ENCODE measurements around the gene RC3H1.
"Not testable (repeated sequence)": the region's sequence is repeated elsewhere in the genome, so short reads cannot be mapped to it uniquely, and the experiment has no call there.

The RC3H1 gene

GRCh38 chr1:174022080-174022975 lies at the start of gene RC3H1:
TSS of gene RC3H1 (minus strand) at chr1:174022357. CDS start at chr1:173992985, 29,372 bp downstream.
- peak; percentile 91 for DNase-seq

GRCh38 chr1:174070614-174071013 lies 48.5 kb upstream of the RC3H1 start:
- DNase-seq, result no peak

- peak in 1 of 2 donors; percentile 4 for DNase-seq
These were observed 45.8 kb upstream of the RC3H1 start for GRCh38 chr1:174068000-174068399.

DNA sequence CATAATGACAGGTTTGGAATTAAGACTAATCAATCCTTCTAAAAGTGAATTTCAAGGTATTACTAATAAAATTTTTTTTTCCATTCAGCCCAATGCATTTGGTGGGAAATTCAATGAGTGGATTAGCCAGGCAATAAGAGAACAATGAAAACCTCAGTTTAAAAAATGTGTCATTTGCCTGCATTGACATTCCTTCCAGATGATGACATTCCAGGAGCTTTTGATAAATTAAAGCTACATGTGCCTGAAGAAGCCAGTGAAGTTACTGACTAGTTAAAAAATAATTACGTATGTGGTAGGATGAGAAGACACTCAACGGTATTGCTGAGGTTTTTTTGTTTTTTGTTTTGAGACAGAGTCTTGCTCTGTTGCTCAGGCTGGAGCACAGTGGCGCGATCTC lies 37.9 kb upstream of the RC3H1 start:
- DNase-seq, result no peak

DNA sequence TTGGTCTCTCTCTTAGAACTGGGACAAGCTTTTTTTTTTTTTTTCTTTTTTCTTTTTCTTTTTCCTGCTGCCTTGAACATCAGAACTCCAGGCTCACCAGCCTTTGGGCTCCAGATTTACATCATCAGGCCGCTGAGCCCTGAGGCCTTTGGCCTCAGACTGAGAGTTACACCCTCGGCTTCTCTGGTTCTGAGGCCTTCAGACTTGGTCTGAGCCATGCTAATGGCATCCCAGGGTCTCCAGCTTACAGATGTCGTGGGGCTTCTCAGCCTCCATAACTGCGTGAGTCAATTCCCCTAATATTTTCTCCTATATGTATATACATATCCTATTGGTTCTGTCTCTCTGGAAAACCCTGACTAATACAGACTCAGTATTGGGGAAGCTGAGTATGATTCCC lies 36.5 kb upstream of the RC3H1 start:
- no peak for DNase-seq

DNA sequence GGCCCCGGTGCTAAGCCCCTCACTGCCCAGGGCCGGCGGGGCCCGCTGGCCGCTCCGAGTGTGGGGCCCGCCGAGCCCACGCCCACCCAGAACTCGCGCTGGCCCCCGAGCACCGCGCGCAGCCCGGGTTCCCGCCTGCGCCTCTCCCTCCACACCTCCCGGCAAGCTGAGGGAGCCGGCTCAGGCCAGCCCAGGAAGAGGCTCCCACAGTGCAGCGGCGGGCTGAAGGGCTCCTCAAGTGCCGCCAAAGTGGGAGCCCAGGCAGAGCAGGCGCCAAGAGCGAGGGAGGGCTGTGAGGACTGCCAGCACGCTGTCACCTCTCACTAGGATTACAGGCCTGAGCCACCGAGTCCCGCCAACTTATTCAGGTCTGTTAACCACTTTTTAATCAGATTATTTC lies 34.5 kb upstream of the RC3H1 start:
- DNase-seq, result not testable (repeated sequence)

- DNase-seq, result not testable (repeated sequence)
These were observed 33.6 kb upstream of the RC3H1 start for GRCh38 chr1:174055797-174056196.

DNA sequence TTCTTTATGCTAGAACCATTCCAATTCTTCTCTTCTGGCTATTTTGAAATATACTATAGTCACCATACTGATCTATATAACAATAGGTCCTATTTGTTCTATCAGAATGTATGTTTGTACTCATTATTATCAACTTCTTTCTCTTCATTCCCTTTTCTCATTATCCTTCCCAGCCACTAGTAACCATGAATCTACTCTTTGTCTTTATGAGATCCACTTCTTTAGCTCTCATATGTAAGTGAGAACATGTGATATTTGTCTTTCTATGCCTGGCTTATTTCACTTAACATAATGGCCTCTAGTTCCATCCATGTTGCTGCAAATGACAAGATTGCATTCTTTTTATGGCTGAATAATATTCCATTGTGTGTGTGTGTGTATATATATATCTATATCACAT lies 31.7 kb upstream of the RC3H1 start:
- no peak for DNase-seq

DNA sequence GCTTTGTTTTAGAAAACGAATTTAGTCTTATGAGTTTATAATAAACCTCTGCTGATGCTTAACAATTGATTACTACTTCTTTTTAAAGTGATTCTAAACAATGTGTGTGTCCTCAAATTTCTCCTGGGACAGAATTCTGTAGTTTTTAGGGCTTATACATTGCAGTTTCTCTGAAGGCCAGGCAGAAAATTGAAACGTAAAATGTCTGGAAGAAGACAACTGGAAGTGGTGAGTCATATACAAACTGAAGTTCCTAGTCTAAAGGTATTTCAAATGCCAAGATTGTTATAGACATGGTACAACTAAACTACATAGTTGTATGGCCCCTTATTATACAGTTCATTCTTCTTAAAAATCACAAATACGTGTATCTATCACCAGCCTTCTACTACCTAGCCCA lies 30.5 kb upstream of the RC3H1 start:
- DNase-seq, result no peak

DNA sequence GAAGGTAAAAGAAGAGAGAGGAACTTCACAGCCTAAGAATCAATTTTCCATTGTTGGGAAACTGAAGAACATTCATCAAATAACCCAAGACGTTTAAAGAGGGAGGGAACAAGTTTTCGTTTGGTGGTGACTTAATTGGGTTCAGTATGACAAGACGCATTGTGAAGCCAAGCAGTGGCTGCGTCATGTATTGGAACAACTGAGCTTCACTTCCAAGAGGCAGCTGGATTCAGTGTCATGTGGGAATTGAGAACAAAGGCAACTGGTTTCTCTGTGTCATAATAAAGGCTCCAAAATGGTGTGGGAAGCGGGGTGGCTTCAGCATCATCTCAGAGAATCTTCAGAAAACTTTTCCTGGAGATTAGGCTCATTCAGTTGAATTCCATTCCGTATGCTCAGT lies 29.8 kb upstream of the RC3H1 start:
- no peak for DNase-seq

- no peak for DNase-seq
These were observed 27.4 kb upstream of the RC3H1 start for GRCh38 chr1:174049514-174049913.

DNA sequence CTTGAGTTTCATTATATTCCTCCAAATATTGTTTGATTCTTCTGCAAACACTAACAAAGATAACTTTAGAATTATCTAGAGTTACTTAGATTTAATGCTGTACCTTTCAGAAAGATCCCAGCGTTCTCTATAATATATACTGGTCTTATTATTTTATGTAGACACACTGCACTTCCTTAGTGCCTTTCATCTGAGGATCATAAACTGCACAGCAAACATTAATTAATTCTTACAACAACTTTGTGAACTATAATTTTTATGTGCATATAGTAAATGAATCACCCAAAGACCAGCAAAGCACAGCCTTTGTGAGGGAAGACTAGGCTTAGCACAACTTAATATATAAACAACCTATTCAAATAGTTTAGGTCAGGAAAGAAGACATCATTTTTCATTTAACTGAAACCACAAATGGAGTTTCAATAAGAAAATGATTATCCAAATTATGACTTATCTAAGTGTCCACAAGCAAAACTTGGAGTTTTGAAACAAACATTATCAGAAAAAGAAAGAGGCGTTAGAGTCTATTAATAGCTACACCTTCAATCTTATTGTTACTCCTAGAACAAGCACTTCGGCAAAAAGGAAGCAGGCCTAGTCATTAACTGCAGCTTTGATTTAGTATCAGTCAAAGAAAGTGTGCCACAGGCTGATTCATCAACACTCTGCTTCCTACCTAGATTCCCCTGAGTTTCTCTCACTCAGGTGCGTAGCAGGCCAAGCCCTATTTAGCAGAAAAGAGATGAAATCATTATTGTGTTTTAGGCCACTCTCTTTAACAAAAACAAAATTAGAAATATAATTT lies 22.5 kb upstream of the RC3H1 start:
- DNase-seq, result no peak

DNA sequence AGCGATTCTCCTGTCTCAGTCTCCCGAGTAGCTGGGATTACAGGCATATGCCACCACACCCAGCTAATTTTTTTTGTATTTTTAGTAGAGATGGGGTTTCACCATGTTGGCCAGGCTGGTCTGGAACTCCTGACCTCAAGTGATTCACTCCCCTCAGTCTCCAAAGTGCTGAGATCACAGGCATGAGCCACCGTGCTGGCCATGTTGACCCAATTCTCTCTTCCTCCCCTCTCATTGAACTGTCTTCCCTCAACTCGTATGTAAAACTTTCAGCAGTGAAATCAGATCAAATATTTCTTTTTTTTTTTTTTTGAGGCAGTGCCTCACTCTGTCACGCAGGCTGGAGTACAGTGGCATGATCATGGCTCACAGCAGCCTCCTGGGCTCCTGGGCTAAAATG lies 20.4 kb upstream of the RC3H1 start:
- DNase-seq, result not testable (repeated sequence)

GRCh38 chr1:174041369-174041768 lies 19.2 kb upstream of the RC3H1 start:
- DNase-seq, result no peak

DNA sequence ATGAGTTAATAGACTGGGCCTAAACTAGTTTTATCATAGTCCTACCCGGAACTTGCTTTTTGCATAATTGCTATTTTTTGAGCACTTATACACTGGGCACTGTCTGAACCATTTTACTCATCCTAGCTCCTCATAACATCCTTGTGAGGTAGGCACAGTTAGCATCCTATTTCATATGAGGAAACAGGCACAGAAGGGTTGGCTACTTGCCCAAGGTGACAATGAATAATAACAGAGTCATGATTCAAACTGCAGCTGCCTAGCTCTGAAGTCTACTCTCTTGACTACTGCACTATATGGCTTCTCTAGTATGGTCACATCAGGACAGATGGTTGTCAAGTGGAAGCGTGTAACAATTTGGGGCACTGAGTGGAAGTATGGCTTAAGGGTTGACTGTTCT lies 18.2 kb upstream of the RC3H1 start:
- no peak for DNase-seq

DNA sequence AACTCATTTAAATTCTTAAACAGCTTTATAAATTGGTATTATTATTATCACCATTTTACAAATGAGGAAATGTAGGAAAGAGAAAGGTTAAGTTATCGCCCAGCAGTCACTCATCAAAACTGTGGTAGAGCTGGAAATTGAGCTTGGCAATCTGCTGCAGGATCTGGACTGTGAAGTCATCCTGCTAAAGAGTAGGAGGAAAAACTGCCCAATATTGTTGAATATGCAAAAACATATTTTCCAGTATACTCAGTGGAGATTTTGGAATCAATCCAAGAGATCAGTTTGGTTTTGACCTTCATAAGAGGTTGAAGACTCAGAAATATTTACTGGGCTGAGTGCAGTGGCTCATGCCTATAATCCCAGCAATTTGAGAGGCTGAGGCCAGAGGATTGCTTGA lies 16.9 kb upstream of the RC3H1 start:
- DNase-seq, result no peak

GRCh38 chr1:174036798-174037197 lies 14.6 kb upstream of the RC3H1 start:
- no peak for DNase-seq

- no peak for DNase-seq
These were observed 14.0 kb upstream of the RC3H1 start for GRCh38 chr1:174036204-174036603.

GRCh38 chr1:174032671-174033222 lies 10.6 kb upstream of the RC3H1 start:
- no peak for DNase-seq

DNA sequence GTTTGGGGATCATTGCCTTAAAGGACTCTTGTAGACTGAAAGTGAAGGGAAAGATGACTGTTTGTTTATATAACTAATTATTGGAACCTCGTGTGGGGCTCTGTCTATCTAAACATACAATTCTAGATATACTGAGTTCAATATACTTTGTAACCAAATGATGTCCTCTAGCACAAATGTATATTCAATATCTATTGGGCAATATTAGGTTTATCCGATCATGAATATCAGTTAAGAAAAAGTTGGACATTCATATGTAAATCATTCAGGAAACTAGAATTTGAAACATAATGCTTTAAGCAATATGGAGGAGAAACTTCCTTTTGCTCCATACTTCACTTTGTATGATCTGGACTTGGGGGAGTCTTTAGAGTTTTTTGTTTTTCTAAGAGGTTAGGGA lies 8.9 kb upstream of the RC3H1 start:
- no peak for DNase-seq

DNA sequence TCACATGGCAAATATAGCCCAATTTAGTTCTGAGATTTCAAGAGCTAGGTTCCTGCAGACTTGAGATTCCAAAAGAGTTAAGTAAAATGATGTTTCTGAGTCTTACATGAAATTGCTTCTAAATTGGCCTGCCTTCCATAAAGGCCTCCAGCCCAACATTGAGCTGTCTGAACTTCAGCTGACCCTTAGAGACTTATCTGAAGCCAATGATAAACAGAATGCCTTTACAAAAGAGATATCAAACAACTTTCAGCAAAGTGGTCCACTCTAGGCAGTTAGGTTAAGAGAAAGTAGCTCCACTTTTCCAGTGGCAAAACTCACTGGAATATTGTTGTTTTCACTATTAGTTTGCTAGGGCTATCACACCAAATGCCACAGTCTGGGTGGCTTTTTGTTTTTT lies 6.3 kb upstream of the RC3H1 start:
- DNase-seq, result no peak

DNA sequence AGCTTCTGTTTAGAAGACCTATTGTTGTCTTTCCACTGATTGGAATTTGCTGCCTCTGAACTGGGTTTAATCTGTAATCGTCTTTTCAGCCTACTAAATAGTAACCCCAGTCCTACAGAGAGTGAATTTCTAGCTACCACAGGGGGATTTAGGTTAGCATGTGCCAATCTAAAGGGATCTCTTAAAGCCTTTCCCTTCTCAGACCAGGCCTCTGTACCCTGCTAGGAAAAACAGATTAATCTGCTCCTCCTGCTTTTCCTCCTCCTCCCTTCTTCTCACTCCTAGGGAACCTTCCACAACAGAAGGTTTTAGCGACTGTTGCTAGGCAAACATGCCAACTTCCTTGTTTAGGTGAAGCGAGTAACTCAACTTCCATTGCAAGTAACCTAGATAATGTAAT lies 1.3 kb upstream of the RC3H1 start:
- DNase-seq, result peak; percentile 24 to 37

GRCh38 chr1:174022976-174023277 lies 770 bp upstream of the RC3H1 start:
- no peak for DNase-seq

DNA sequence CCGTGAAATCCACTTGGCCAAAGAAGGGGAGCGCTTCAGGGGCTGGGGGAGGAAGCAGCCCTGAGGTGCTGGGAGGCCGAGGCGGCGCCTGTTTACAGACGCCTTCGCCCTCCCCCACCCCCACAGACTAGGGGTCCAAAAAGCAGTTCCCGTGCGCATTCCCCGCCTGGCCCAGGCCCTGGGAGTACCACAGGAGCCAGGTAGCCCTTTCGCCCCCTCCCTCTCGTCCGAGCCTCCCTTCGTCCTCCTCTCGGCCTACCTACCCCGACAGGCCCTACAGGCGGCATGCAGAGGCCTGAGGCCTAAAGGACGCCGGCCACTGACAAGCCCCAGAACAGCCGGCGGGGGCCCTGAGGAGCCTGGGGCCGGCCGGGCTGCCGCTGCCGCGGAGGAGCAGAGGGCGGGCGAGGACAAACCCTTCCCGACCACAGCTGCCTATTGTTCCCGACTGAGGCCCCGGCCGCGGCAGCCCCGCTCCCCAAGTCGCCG lies 522 bp downstream of the RC3H1 start:
- peak; percentile 24 to 29 for DNase-seq

Measured in CD4-positive, alpha-beta T cell treated with Interleukin-1 beta for 1 hour (primary cell).